Gastroesophageal sphincter (tissue), 2 donors: Measurements from ENCODE around the gene THSD7A.

Experiments
- EP300 ChIP-seq: sonication (generic); formaldehyde crosslinking; IDR thresholded peaks from one replicate; pipeline ENCODE4 v1.6.1; 2017; ENCODE audit warnings: antibody characterized with exemption, mild to moderate bottlenecking
- POLR2A ChIP-seq, 2 donors: fragments of 450-650 bp; IDR thresholded peaks; one replicate each; pipeline ENCODE4 v1.6.1; 2017; ENCODE audit warnings: antibody characterized with exemption in 2 of 2, mild to moderate bottlenecking in 2 of 2, moderate library complexity in 1 of 2

DNA sequence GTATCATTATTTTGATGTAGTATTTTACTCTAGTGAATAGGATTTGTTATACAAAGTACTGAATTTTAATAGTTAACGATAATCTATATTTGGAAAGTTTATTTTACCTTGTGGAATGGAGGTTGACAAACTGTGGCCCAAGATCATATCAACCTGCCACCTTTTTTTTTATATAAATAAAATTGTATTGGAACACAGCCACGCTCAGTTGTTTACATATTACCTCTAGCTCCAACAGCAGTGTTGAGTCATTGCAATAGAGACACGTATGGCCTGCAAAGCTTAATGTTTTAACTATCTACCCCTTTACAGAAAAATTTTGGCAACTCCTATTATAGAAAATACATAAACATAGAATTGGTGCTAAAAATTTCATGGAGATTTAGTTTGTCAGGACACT is 239.3 kb downstream of the THSD7A start:
- TF ChIP-seq POLR2A (IDR thresholded peaks at IDR 0.05) (no peak), EP300 (no peak)
